ENCODE results near the gene TPST2. TPM values are rescaled to one million over a fixed set of nuclear protein-coding genes. Genes with fewer than 3 reads are reported as not detected.
A peak's percentile ranks its signal among the peaks of the same experiment; 100 is the strongest.

The TPST2 gene
- total RNA-seq, 1 experiment from 2014 or later, result 7.0 TPM

GRCh38 chr22:26508148-26508547 lies 81.8 kb downstream of the TPST2 start:
- Mint-ChIP-seq H3K4me1 (ENCODE audit: insufficient read depth, unreplicated experiment) (peaks cover 6% of the 10 kb centered on the region), H3K27ac (ENCODE audit: low read depth, unreplicated experiment) (no peak overlapping the region), H3K9me3 (ENCODE audit: unreplicated experiment) (no peaks in the 10 kb centered on the region), H3K27me3 (ENCODE audit: insufficient read depth, unreplicated experiment) (no peaks in the 10 kb centered on the region), H3K36me3 (ENCODE audit: insufficient read depth, unreplicated experiment) (peaks cover 76% of the 10 kb centered on the region), H3K4me3 (ENCODE audit: unreplicated experiment) (no peak overlapping the region)
- ChIA-PET POLR2A (interaction anchor here (0.6 to 3.3 kb wide), 2 partner anchors 24 to 1397 kb away, joined by 3 to 14 read pairs; partner anchors contain the start of genes HPS4 and SRRD), CTCF (interaction anchor here (0.6 kb wide), 1 partner anchor 135 kb away, joined by 3 read pairs; no protein-coding TSS in a partner anchor)
- intact Hi-C loops (cut with micrococcal nuclease), result no loop called here
- no peak for TF ChIP-seq CTCF (IDR thresholded peaks at IDR 0.05; ENCODE audit: unreplicated experiment)
- BruUV-seq (replicated peaks), result no TSS peak
- no peak for DNase-seq (ENCODE audit: unreplicated experiment)

GRCh38 chr22:26503758-26504157 lies 86.2 kb downstream of the TPST2 start:
- POLR2A ChIA-PET, result interaction anchor here (0.7 to 2.8 kb wide), 4 partner anchors 9 to 25 kb away, joined by 4 to 19 read pairs (median 6); partner anchors contain the start of genes HPS4, SRRD and TFIP11
- Mint-ChIP-seq H3K4me1 (ENCODE audit: insufficient read depth, unreplicated experiment) (no peaks in the 10 kb centered on the region), H3K27ac (ENCODE audit: low read depth, unreplicated experiment) (no peak overlapping the region), H3K4me3 (ENCODE audit: unreplicated experiment) (no peak overlapping the region), H3K27me3 (ENCODE audit: insufficient read depth, unreplicated experiment) (no peaks in the 10 kb centered on the region), H3K9me3 (ENCODE audit: unreplicated experiment) (no peaks in the 10 kb centered on the region), H3K36me3 (ENCODE audit: insufficient read depth, unreplicated experiment) (peaks cover 94% of the 10 kb centered on the region)
- CTCF ChIA-PET, result interaction anchor here (0.7 to 2.8 kb wide), 13 partner anchors 9 to 161 kb away, joined by 3 to 13 read pairs (median 4); partner anchors contain the start of genes TFIP11 and TPST2
- no TSS peak for BruUV-seq (replicated peaks)
- TF ChIP-seq CTCF (IDR thresholded peaks at IDR 0.05; ENCODE audit: unreplicated experiment), result no peak
- intact Hi-C loops (cut with micrococcal nuclease), result no loop called here
- no peak for DNase-seq (ENCODE audit: unreplicated experiment)

- POLR2A ChIA-PET, result interaction anchor here (0.8 to 2.8 kb wide), 3 partner anchors 9 to 88 kb away, joined by 3 to 19 read pairs (median 3); partner anchors contain the start of gene TFIP11
- Mint-ChIP-seq H3K4me3 (ENCODE audit: unreplicated experiment) (no peak overlapping the region), H3K27ac (ENCODE audit: low read depth, unreplicated experiment) (no peak overlapping the region), H3K27me3 (ENCODE audit: insufficient read depth, unreplicated experiment) (no peaks in the 10 kb centered on the region), H3K4me1 (ENCODE audit: insufficient read depth, unreplicated experiment) (no peaks in the 10 kb centered on the region), H3K36me3 (ENCODE audit: insufficient read depth, unreplicated experiment) (peaks cover 94% of the 10 kb centered on the region), H3K9me3 (ENCODE audit: unreplicated experiment) (no peaks in the 10 kb centered on the region)
- DNase-seq (ENCODE audit: unreplicated experiment), result peak; percentile 18
- no TSS peak for BruUV-seq (replicated peaks)
- CTCF ChIA-PET, result interaction anchor here (0.5 to 2.8 kb wide), 19 partner anchors 8 to 1444 kb away, joined by 3 to 13 read pairs (median 4); partner anchors contain the start of genes HPS4, SRRD, TFIP11 and TPST2
- intact Hi-C loops (cut with micrococcal nuclease), result no loop called here
- peak; percentile 43 for TF ChIP-seq CTCF (IDR thresholded peaks at IDR 0.05; ENCODE audit: unreplicated experiment)
Measured at GRCh38 chr22:26502688-26503561, 87.0 kb downstream of the TPST2 start.

GRCh38 chr22:26501996-26502395 lies 87.9 kb downstream of the TPST2 start:
- no peak for DNase-seq (ENCODE audit: unreplicated experiment)
- Mint-ChIP-seq H3K36me3 (ENCODE audit: insufficient read depth, unreplicated experiment) (peaks cover 98% of the 10 kb centered on the region), H3K4me1 (ENCODE audit: insufficient read depth, unreplicated experiment) (no peaks in the 10 kb centered on the region), H3K4me3 (ENCODE audit: unreplicated experiment) (no peak overlapping the region), H3K9me3 (ENCODE audit: unreplicated experiment) (no peaks in the 10 kb centered on the region), H3K27me3 (ENCODE audit: insufficient read depth, unreplicated experiment) (no peaks in the 10 kb centered on the region), H3K27ac (ENCODE audit: low read depth, unreplicated experiment) (no peak overlapping the region)
- no TSS peak for BruUV-seq (replicated peaks)
- TF ChIP-seq CTCF (IDR thresholded peaks at IDR 0.05; ENCODE audit: unreplicated experiment), result no peak
- intact Hi-C loops (cut with micrococcal nuclease), result no loop called here
- ChIA-PET POLR2A (interaction anchor here (0.8 to 2.8 kb wide), 4 partner anchors 8 to 18 kb away, joined by 3 to 19 read pairs (median 4); partner anchors contain the start of genes HPS4, SRRD and TFIP11), CTCF (interaction anchor here (0.5 to 2.8 kb wide), 17 partner anchors 8 to 951 kb away, joined by 3 to 13 read pairs (median 4); partner anchors contain the start of genes HPS4, SRRD and TFIP11)
